Astrocyte of the hippocampus (primary cell): ENCODE measurements around the gene GUCY2D.

Experiments used
- DNase-seq: peaks from one replicate; pipeline ENCODE4 v3.0.0; 2011; ENCODE audit warnings: low read depth, low spot score

Gene GUCY2D

DNA sequence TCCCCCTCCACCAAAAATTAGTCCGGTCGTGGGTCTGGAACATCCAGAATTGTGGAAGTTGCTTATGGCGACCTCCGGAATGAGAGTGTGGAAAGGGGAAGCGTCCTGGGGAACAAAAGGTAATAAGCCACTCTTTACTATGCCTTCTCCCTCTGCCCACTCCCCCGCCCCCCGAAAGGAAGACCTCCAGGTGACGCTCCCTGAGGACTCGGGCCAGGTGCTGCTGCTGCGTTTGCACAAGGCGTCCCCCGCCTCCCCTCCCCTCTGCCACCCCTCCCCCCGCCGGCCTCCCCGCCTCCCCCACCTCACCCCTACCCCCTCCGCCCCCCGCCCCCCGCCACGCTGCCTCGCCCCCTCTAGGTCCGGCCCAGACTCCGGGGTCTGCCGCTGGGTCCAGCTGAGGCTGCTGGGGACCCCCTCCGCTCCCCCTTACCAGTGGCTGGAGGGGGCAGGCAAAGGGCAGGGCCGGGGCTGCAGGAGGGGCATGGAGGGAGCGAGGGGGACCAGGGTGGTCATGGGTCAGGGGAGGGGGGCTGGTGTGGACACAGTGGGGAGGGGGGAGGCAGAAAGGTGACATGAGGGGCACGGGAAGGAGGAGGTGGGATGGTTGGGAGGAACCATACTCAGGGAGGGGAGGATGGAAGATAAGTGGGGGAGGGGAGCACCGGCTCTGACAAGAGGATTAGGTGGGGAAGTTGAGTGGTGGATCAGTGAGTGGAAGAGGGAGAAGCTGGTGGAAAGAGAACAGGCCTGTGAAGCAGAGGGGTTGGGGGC is 61.5 kb downstream of the GUCY2D start:
- no peak for DNase-seq

DNA sequence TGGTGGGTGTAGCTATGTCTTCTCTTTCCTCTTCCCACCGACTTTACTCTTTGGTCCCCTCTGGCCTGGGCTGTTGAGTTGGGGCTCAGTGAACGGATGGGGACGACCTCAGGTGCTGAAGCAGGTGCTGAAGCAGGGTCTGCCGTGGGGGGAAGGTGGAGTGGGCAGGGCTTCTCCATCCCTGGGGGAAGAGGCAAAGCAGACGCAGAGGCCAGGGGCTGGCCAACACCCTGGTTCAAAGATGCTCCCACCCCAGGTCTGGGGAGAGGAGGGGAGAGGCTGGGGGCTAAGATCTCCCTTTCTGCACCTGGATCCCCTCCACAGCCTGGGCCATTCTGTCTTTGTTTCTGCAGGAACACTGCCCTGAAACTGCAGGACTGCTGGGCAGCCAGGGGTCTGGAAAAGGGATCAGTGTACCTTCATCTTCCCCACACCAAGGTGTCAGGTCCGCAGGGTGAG is 62.2 kb downstream of the GUCY2D start:
- DNase-seq = no peak

DNA sequence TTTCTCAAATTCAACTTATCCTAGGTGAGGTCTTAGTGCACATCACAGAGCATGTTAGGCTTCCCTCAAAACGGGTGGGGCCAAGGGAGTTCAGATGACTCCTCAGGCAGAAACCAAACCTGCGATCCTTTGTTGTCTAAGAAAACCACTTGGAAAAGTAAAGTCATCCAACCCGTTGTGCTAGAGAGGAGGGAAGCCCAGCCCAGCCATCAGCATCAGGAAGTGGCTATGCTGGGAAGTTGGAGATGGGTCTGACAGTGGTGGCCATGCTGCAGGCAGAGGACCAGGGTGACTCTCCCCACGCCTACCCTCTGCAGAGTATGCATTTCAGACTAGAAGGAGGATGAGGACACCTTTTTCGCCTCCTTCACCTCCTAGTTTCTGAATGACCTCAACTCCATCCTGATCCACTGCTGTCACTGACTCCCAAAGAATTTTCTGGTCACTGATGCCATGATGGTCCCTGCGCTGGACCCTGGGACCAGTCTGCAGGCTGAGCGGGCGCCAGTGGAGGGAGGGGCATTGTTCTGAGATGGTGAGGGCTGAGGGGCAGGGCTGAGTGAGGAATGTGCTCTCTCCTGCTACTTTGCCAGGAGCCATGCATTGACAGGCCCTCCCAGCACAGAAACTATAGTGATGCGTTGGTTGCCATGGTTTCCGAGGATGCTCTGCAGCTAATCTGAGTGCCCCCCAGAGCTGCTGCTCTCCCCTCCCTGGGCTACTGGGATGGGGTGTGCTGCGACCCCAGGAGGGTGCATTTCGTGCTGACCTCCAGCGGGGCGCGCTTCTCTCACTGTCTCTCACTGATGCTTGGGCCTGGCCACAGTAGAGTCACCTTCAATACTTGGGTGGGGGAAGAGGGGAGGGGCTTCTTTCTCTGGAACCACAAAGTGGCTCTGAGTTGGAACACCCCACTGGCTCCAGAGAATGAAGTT is 64.7 kb downstream of the GUCY2D start:
- DNase-seq = no peak

DNA sequence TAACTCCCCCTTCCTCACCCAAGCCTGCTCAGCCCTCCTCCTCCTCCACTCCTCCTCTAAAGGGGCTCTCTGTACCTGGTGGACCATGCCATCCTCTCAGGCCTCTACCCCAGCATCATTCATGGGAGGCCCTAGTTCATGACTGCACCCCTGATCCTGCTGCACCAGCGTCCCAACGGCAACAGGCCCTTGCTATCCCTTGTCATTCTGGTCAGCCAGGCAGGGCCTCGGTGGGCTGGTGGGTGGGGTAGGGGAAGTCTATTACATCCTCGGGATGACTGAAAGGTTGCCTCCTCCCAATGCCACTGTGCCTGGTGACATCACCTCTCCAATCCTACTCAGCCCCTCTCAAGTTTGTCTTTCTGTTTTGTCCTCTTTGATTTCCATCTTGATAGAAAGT is 65.4 kb downstream of the GUCY2D start:
- DNase-seq = no peak

DNA sequence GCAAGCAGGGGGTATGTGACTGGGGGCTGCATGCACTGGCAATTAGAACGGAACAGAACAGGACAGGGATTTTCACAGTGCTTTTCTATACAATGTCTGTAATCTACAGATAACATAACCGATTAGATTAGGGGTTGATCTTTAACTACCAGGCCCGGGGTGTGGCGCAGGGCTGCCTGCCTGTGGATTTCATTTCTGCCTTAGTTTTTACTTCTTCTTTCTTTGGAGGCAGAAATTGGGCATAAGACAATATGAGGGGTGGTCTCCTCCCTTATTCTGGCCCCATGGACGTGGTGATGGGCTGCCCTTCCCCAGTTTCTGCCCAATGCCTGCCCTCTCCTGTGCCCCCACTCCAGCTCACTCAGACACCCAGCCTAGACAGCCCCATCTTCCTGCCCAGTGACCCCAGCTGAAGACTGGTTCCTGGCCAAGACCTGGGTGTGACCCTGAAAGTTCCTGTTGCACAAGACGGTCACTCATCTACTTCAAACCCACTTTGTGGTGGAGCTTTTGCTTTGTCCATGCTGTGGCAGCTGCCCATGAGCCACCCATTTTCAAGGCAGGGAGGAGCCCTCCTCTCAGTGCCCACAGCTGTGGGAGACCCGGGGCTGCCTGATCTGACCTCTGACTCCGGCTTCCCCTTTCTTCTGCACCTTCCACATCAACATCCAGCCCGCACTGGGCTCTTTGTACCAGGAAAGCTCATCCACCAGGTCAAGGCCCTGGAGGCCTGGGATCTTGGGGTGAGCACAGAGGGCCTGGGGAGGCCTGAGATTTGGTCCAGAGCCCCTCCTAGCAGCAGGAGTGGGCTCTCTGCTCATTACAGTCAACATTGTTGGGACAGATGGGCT is 66.5 kb downstream of the GUCY2D start:
- no peak for DNase-seq

DNA sequence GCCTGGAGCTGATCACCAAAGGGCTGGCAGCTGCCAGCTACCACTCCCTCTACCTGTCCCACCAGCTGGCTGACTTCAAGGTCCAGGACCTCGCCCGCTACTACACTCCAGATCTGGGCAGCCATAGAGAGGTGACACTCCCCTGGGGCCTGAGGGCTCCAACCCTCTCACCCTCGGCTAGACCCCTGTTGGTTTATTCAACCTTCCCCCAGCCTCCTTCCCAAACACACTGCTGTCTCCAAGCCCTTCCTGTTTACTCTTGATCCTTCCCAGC is 67.1 kb downstream of the GUCY2D start:
- no peak for DNase-seq
